SK-N-SH treated with all-trans-retinoic acid at 6 μM for 48 hours (cell line): ENCODE measurements around the gene TGFBI.

Experiments used
- ATAC-seq: fragments of 200-7000 bp; cut with Tn5 transposase; 3 replicates; pipeline ENCODE4 v1.9.1; 2020; ENCODE audit warnings: mild to moderate bottlenecking, moderate library complexity
- ARNTL ChIP-seq: fragments of 450-650 bp; formaldehyde crosslinking; IDR thresholded peaks from 2 replicates; pipeline ENCODE4 v1.5.0; 2020; ENCODE audit warnings: low read depth, mild to moderate bottlenecking, moderate library complexity, borderline replicate concordance
- BACH2 ChIP-seq: fragments of 250-450 bp; sonication (Bioruptor Pico); IDR thresholded peaks from 2 replicates; pipeline ENCODE4 v1.9.0; 2021; ENCODE audit warnings: mild to moderate bottlenecking, borderline replicate concordance
- CSDC2 ChIP-seq: fragments of 250-450 bp; sonication (Bioruptor Pico); IDR thresholded peaks from 2 replicates; pipeline ENCODE4 v1.5.0; 2020; ENCODE audit warnings: mild to moderate bottlenecking, moderate library complexity
- CSRNP3 ChIP-seq: fragments of 250-450 bp; sonication (Bioruptor Pico); IDR thresholded peaks from 2 replicates; pipeline ENCODE4 v1.5.1; 2021; ENCODE audit warnings: mild to moderate bottlenecking, moderate library complexity
- ESRRG ChIP-seq: fragments of 250-450 bp; sonication (Bioruptor Pico); IDR thresholded peaks from 2 replicates; pipeline ENCODE4 v1.6.1; 2021; ENCODE audit warnings: mild to moderate bottlenecking
- GLIS3 ChIP-seq: fragments of 250-450 bp; sonication (Bioruptor Pico); IDR thresholded peaks from 2 replicates; pipeline ENCODE4 v1.5.0; 2020; ENCODE audit warnings: mild to moderate bottlenecking, moderate library complexity
- ISL1 ChIP-seq: fragments of 250-450 bp; sonication (Bioruptor Pico); IDR thresholded peaks from 2 replicates; pipeline ENCODE4 v2.1.2; 2022; ENCODE audit warnings: mild to moderate bottlenecking, moderate library complexity
- OSR1 ChIP-seq: fragments of 250-450 bp; sonication (Bioruptor Pico); IDR thresholded peaks from 2 replicates; pipeline ENCODE4 v1.8.0; 2022; ENCODE audit warnings: moderate library complexity, mild to moderate bottlenecking, inconsistent platforms
- PPARA ChIP-seq: fragments of 250-450 bp; sonication (Bioruptor Pico); IDR thresholded peaks from 2 replicates; pipeline ENCODE4 v1.5.0; 2020; ENCODE audit warnings: mild to moderate bottlenecking, borderline replicate concordance
- RARB ChIP-seq: fragments of 250-450 bp; sonication (Bioruptor Pico); IDR thresholded peaks from 2 replicates; pipeline ENCODE4 v1.8.0; 2021; ENCODE audit warnings: mild to moderate bottlenecking, moderate library complexity
- SNAI2 ChIP-seq: fragments of 250-450 bp; sonication (Bioruptor Pico); IDR thresholded peaks from 2 replicates; pipeline ENCODE4 v1.5.0; 2020; ENCODE audit warnings: mild to moderate bottlenecking, moderate library complexity
- TCF4 ChIP-seq: fragments of 250-450 bp; sonication (Bioruptor Pico); IDR thresholded peaks from 2 replicates; pipeline ENCODE4 v1.8.0; 2021; ENCODE audit warnings: mild to moderate bottlenecking, moderate library complexity, borderline replicate concordance
- TOX ChIP-seq: fragments of 250-450 bp; sonication (Bioruptor Pico); IDR thresholded peaks from 2 replicates; pipeline ENCODE4 v1.8.0; 2021; ENCODE audit warnings: mild to moderate bottlenecking, moderate library complexity, borderline replicate concordance
- ZC3H10 ChIP-seq: fragments of 250-450 bp; sonication (Bioruptor Pico); IDR thresholded peaks from 2 replicates; pipeline ENCODE4 v1.5.1; 2021; ENCODE audit warnings: mild to moderate bottlenecking, moderate library complexity
- ZFP3 ChIP-seq: fragments of 250-450 bp; sonication (Bioruptor Pico); IDR thresholded peaks from 2 replicates; pipeline ENCODE4 v1.5.0; 2020; ENCODE audit warnings: mild to moderate bottlenecking, moderate library complexity
- ZFP30 ChIP-seq: fragments of 450-650 bp; formaldehyde crosslinking; IDR thresholded peaks from 2 replicates; pipeline ENCODE4 v1.5.0; 2022; ENCODE audit warnings: mild to moderate bottlenecking, moderate library complexity
- ZNF565 ChIP-seq: fragments of 450-650 bp; formaldehyde crosslinking; conservative IDR thresholded peaks from 2 replicates; pipeline ENCODE4 v1.5.0; 2020; ENCODE audit warnings: low read depth, mild to moderate bottlenecking, moderate library complexity
- ZNF70 ChIP-seq: fragments of 450-650 bp; formaldehyde crosslinking; IDR thresholded peaks from 2 replicates; pipeline ENCODE4 v1.5.0; 2020; ENCODE audit warnings: mild to moderate bottlenecking, moderate library complexity
- ZNF8 ChIP-seq: fragments of 450-650 bp; formaldehyde crosslinking; IDR thresholded peaks from 2 replicates; pipeline ENCODE4 v1.5.0; 2020; ENCODE audit warnings: mild to moderate bottlenecking, moderate library complexity
- TF ChIP-seq, protein P1 (sequence below): fragments of 250-450 bp; sonication (Bioruptor Pico); IDR thresholded peaks from 2 replicates; pipeline ENCODE4 v1.8.0; 2020; ENCODE audit warnings: mild to moderate bottlenecking, moderate library complexity, borderline replicate concordance
- TF ChIP-seq, protein P2 (sequence below): fragments of 250-450 bp; sonication (Bioruptor Pico); IDR thresholded peaks from 2 replicates; pipeline ENCODE4 v1.5.1; 2020; ENCODE audit warnings: low read depth, mild to moderate bottlenecking, moderate library complexity
- TF ChIP-seq, protein P3 (sequence below): fragments of 250-450 bp; sonication (Bioruptor Pico); IDR thresholded peaks from 2 replicates; pipeline ENCODE4 v1.5.0; 2020; ENCODE audit warnings: mild to moderate bottlenecking, moderate library complexity

Gene TGFBI

DNA sequence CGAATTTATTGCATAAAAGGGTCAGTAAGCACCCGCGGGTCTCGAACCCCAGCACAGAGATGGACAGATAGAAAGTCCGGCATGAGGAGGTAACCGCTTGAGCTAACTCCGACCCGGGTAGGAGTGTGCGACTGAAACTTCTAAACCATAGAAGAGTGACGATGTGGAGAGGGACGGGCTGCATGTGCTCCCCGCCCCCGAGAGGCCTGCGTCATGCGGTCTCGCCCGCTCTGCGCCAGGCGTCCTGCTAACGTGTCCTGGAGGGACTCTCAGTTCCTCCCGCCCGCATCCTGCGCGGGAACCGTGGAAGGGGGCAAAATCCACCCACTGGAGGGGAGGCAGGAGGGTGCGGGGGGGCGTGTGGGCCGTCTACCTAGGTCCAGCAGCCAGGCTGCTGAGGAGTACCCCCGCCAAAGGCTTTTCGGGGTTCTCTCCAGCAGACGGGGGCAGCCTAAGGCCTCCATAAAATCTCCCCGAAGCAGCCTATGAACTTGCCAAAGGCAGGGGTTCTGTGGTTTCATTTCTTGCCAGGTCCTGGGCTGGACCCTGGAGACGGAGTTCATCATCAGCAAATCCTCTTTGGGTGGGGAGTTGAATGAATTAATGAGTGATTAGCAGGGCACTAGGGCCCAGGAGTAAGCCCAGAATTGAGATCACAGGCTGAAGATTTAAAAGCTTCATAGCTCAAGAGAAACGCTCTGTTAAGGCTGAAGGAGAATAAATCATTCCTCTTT, 51.9 kb downstream of the TGFBI start:
- TF ChIP-seq ISL1 (CRISPR knock-in tag) (no peak), ESRRG (CRISPR knock-in tag) (no peak), ZC3H10 (CRISPR knock-in tag) (no peak), CSDC2 (CRISPR knock-in tag) (no peak), PPARA (CRISPR knock-in tag) (no peak), TOX (CRISPR knock-in tag) (no peak), ZFP3 (no peak), TCF4 (CRISPR knock-in tag) (no peak), ZNF70 (CRISPR knock-in tag) (no peak), SNAI2 (no peak), ZNF8 (no peak), GLIS3 (CRISPR knock-in tag) (no peak), BACH2 (CRISPR knock-in tag) (no peak), CSRNP3 (CRISPR knock-in tag) (no peak), OSR1 (CRISPR knock-in tag) (no peak), ZNF565 (no peak), ZFP30 (CRISPR knock-in tag) (no peak)
- TF ChIP-seq, protein P1, sequence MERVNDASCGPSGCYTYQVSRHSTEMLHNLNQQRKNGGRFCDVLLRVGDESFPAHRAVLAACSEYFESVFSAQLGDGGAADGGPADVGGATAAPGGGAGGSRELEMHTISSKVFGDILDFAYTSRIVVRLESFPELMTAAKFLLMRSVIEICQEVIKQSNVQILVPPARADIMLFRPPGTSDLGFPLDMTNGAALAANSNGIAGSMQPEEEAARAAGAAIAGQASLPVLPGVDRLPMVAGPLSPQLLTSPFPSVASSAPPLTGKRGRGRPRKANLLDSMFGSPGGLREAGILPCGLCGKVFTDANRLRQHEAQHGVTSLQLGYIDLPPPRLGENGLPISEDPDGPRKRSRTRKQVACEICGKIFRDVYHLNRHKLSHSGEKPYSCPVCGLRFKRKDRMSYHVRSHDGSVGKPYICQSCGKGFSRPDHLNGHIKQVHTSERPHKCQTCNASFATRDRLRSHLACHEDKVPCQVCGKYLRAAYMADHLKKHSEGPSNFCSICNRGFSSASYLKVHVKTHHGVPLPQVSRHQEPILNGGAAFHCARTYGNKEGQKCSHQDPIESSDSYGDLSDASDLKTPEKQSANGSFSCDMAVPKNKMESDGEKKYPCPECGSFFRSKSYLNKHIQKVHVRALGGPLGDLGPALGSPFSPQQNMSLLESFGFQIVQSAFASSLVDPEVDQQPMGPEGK (CRISPR knock-in tag) = no peak
- TF ChIP-seq, all 23 proteins: peak for 0
- ATAC-seq = no peak

GRCh38 chr5:136081217-136081591, 52.4 kb downstream of the TGFBI start:
- no peak for ATAC-seq
- no peak for TF ChIP-seq ZFP3
- TF ChIP-seq, protein P1 (CRISPR knock-in tag) = no peak
- no peak for TF ChIP-seq ZC3H10 (CRISPR knock-in tag)
- no peak for TF ChIP-seq CSRNP3 (CRISPR knock-in tag)
- TF ChIP-seq ZFP30 (CRISPR knock-in tag) = no peak
- no peak for TF ChIP-seq GLIS3 (CRISPR knock-in tag)
- TF ChIP-seq, protein P2, sequence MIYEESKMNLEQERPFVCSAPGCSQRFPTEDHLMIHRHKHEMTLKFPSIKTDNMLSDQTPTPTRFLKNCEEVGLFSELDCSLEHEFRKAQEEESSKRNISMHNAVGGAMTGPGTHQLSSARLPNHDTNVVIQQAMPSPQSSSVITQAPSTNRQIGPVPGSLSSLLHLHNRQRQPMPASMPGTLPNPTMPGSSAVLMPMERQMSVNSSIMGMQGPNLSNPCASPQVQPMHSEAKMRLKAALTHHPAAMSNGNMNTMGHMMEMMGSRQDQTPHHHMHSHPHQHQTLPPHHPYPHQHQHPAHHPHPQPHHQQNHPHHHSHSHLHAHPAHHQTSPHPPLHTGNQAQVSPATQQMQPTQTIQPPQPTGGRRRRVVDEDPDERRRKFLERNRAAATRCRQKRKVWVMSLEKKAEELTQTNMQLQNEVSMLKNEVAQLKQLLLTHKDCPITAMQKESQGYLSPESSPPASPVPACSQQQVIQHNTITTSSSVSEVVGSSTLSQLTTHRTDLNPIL (CRISPR knock-in tag) = no peak
- TF ChIP-seq ZNF565 = no peak
- TF ChIP-seq SNAI2 = no peak
- no peak for TF ChIP-seq ISL1 (CRISPR knock-in tag)
- no peak for TF ChIP-seq CSDC2 (CRISPR knock-in tag)
- no peak for TF ChIP-seq ESRRG (CRISPR knock-in tag)
- TF ChIP-seq, protein P3, sequence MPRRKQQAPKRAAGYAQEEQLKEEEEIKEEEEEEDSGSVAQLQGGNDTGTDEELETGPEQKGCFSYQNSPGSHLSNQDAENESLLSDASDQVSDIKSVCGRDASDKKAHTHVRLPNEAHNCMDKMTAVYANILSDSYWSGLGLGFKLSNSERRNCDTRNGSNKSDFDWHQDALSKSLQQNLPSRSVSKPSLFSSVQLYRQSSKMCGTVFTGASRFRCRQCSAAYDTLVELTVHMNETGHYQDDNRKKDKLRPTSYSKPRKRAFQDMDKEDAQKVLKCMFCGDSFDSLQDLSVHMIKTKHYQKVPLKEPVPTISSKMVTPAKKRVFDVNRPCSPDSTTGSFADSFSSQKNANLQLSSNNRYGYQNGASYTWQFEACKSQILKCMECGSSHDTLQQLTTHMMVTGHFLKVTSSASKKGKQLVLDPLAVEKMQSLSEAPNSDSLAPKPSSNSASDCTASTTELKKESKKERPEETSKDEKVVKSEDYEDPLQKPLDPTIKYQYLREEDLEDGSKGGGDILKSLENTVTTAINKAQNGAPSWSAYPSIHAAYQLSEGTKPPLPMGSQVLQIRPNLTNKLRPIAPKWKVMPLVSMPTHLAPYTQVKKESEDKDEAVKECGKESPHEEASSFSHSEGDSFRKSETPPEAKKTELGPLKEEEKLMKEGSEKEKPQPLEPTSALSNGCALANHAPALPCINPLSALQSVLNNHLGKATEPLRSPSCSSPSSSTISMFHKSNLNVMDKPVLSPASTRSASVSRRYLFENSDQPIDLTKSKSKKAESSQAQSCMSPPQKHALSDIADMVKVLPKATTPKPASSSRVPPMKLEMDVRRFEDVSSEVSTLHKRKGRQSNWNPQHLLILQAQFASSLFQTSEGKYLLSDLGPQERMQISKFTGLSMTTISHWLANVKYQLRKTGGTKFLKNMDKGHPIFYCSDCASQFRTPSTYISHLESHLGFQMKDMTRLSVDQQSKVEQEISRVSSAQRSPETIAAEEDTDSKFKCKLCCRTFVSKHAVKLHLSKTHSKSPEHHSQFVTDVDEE (CRISPR knock-in tag) = no peak
- no peak for TF ChIP-seq BACH2 (CRISPR knock-in tag)
- no peak for TF ChIP-seq ARNTL (CRISPR knock-in tag)
- no peak for TF ChIP-seq TOX (CRISPR knock-in tag)
- TF ChIP-seq PPARA (CRISPR knock-in tag) = no peak
- TF ChIP-seq RARB (CRISPR knock-in tag) = no peak
